NT2/D1 (cell line): Measurements from ENCODE around the gene OR2AT4.

Experiments
- SUZ12 ChIP-seq: IDR thresholded peaks from 2 replicates; pipeline ENCODE4 v1.6.1; 2011; ENCODE audit not compliant: insufficient read length, insufficient read depth; ENCODE audit errors: extremely low read depth
- YY1 ChIP-seq: IDR thresholded peaks from 2 replicates; pipeline ENCODE4 v1.6.1; 2011; ENCODE audit not compliant: insufficient read length, insufficient read depth
- ZNF274 ChIP-seq: IDR thresholded peaks from 2 replicates; pipeline ENCODE4 v1.6.1; 2011; ENCODE audit warnings: mild to moderate bottlenecking, low read depth, low read length

- TF ChIP-seq YY1 = no peak
- TF ChIP-seq SUZ12 = no peak
- TF ChIP-seq ZNF274 = no peak
Observed at GRCh38 chr11:75144716-75145014, 48.0 kb upstream of the OR2AT4 start.
